ENCODE results near the gene EIF1AD. TPM values are rescaled to one million over a fixed set of nuclear protein-coding genes. Genes with fewer than 3 reads are reported as not detected.

Gene EIF1AD
- total RNA-seq, 1 experiment from 2014 or later = 64.6 TPM

GRCh38 chr11:65958774-65959420 is 43.1 kb downstream of the EIF1AD start:
- no TSS peak for BruUV-seq (replicated peaks)
- Histone ChIP-seq H3K4me3 (ENCODE audit: low read depth in 2 of 2, low read length in 2 of 2) (no peak overlapping the region), H3K36me3 (ENCODE audit: control insufficient read depth, insufficient read depth, low read length) (no peaks in the 10 kb centered on the region), H3K27me3 (ENCODE audit: control insufficient read depth, insufficient read depth, low read length) (no peaks in the 10 kb centered on the region), H3K9me3 (ENCODE audit: control insufficient read depth, insufficient read depth, low read depth, low read length) (no peaks in the 10 kb centered on the region), H3K4me1 (ENCODE audit: control insufficient read depth, insufficient read depth, low read length) (peaks cover 11% of the 10 kb centered on the region), H3K27ac (ENCODE audit: low read length) (no peak overlapping the region)
- DNase-seq (ENCODE audit: low read depth, low spot score) (no peak), ATAC-seq (no peak)
- in situ Hi-C loops (cut with HindIII; ENCODE audit: low pct_unique_long_range_greater_than_20kb, low sequenced_read_pairs) (no loop called here), intact Hi-C loops (cut with micrococcal nuclease; ENCODE audit: unreplicated experiment) (no loop called here)
- ChIA-PET POLR2A (interaction anchor here (0.5 to 0.7 kb wide), 2 partner anchors 36 to 64 kb away, joined by 3 to 4 read pairs; no protein-coding TSS in a partner anchor), CTCF (no interaction called here)
- TF ChIP-seq SIN3A (IDR thresholded peaks at IDR 0.05; ENCODE audit: borderline replicate concordance, insufficient read depth, low read depth, low read length) = no peak
- no peak for TF ChIP-seq POLR2AphosphoS5 (IDR thresholded peaks at IDR 0.05; ENCODE audit: low read depth, low read length)
- TF ChIP-seq TCF7L2 (IDR thresholded peaks at IDR 0.05; ENCODE audit: low read depth, low read length) = no peak
- no peak for TF ChIP-seq REST (IDR thresholded peaks at IDR 0.05; ENCODE audit: insufficient read depth in 1 of 2, low read depth in 2 of 2, low read length in 1 of 2)
- no peak for TF ChIP-seq CTCF (IDR thresholded peaks at IDR 0.05)

GRCh38 chr11:65958291-65958690 is 43.7 kb downstream of the EIF1AD start:
- H3K36me3 ChIP-seq (ENCODE audit: control insufficient read depth, insufficient read depth, low read length) = no peaks in the 10 kb centered on the region
- peaks cover 11% of the 10 kb centered on the region for H3K4me1 ChIP-seq (ENCODE audit: control insufficient read depth, insufficient read depth, low read length)
- no peak for TF ChIP-seq SIN3A (IDR thresholded peaks at IDR 0.05; ENCODE audit: borderline replicate concordance, insufficient read depth, low read depth, low read length)
- no peak for TF ChIP-seq POLR2AphosphoS5 (IDR thresholded peaks at IDR 0.05; ENCODE audit: low read depth, low read length)
- TF ChIP-seq TCF7L2 (IDR thresholded peaks at IDR 0.05; ENCODE audit: low read depth, low read length) = no peak
- ATAC-seq = no peak
- intact Hi-C loops (cut with micrococcal nuclease; ENCODE audit: unreplicated experiment) (no loop called here), in situ Hi-C loops (cut with HindIII; ENCODE audit: low pct_unique_long_range_greater_than_20kb, low sequenced_read_pairs) (no loop called here)
- no TSS peak for BruUV-seq (replicated peaks)
- no peaks in the 10 kb centered on the region for H3K27me3 ChIP-seq (ENCODE audit: control insufficient read depth, insufficient read depth, low read length)
- ChIA-PET CTCF (no interaction called here), POLR2A (interaction anchor here (0.7 kb wide), 1 partner anchor 36 kb away, joined by 3 read pairs; no protein-coding TSS in a partner anchor)
- DNase-seq (ENCODE audit: low read depth, low spot score) = no peak
- H3K27ac ChIP-seq (ENCODE audit: low read length) = no peak overlapping the region
- H3K4me3 ChIP-seq (ENCODE audit: low read depth in 2 of 2, low read length in 2 of 2) = no peak overlapping the region
- H3K9me3 ChIP-seq (ENCODE audit: control insufficient read depth, insufficient read depth, low read depth, low read length) = no peaks in the 10 kb centered on the region

GRCh38 chr11:65954771-65955170 is 47.2 kb downstream of the EIF1AD start:
- DNase-seq (ENCODE audit: low read depth, low spot score) (no peak), ATAC-seq (no peak)
- H3K9me3 ChIP-seq (ENCODE audit: control insufficient read depth, insufficient read depth, low read depth, low read length) = no peaks in the 10 kb centered on the region
- ChIA-PET POLR2A (no interaction called here), CTCF (no interaction called here)
- no peak overlapping the region for H3K27ac ChIP-seq (ENCODE audit: low read length)
- BruUV-seq (replicated peaks) = no TSS peak
- in situ Hi-C loops (cut with HindIII; ENCODE audit: low pct_unique_long_range_greater_than_20kb, low sequenced_read_pairs) (no loop called here), intact Hi-C loops (cut with micrococcal nuclease; ENCODE audit: unreplicated experiment) (no loop called here)
- no peaks in the 10 kb centered on the region for H3K27me3 ChIP-seq (ENCODE audit: control insufficient read depth, insufficient read depth, low read length)
- no peaks in the 10 kb centered on the region for H3K36me3 ChIP-seq (ENCODE audit: control insufficient read depth, insufficient read depth, low read length)
- no peaks in the 10 kb centered on the region for H3K4me1 ChIP-seq (ENCODE audit: control insufficient read depth, insufficient read depth, low read length)
- no peak for TF ChIP-seq POLR2AphosphoS5 (IDR thresholded peaks at IDR 0.05; ENCODE audit: low read depth, low read length)
- H3K4me3 ChIP-seq (ENCODE audit: low read depth in 2 of 2, low read length in 2 of 2) = no peak overlapping the region
